NB4 (cell line): ENCODE measurements around the gene PML.

ENCODE experiments used
- MAX ChIP-seq: IDR thresholded peaks from 2 replicates; pipeline ENCODE4 v1.6.1; 2011; ENCODE audit warnings: low read depth, low read length
- POLR2A ChIP-seq: IDR thresholded peaks from 2 replicates; pipeline ENCODE4 v1.6.1; 2011; ENCODE audit warnings: mild to moderate bottlenecking; ENCODE audit not compliant: insufficient read length; ENCODE audit errors: extremely low read depth
- TF ChIP-seq, protein P1 (sequence below): IDR thresholded peaks from one replicate; pipeline ENCODE4 v1.5.1; 2012; ENCODE audit warnings: low read depth, low read length

GRCh38 chr15:73955326-73955725 is 39.2 kb upstream of the PML start:
- TF ChIP-seq, protein P1, sequence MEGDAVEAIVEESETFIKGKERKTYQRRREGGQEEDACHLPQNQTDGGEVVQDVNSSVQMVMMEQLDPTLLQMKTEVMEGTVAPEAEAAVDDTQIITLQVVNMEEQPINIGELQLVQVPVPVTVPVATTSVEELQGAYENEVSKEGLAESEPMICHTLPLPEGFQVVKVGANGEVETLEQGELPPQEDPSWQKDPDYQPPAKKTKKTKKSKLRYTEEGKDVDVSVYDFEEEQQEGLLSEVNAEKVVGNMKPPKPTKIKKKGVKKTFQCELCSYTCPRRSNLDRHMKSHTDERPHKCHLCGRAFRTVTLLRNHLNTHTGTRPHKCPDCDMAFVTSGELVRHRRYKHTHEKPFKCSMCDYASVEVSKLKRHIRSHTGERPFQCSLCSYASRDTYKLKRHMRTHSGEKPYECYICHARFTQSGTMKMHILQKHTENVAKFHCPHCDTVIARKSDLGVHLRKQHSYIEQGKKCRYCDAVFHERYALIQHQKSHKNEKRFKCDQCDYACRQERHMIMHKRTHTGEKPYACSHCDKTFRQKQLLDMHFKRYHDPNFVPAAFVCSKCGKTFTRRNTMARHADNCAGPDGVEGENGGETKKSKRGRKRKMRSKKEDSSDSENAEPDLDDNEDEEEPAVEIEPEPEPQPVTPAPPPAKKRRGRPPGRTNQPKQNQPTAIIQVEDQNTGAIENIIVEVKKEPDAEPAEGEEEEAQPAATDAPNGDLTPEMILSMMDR: no peak
- no peak for TF ChIP-seq POLR2A
- no peak for TF ChIP-seq MAX
